Left colon (tissue), 2 donors: Measurements from ENCODE around the gene FRRS1. TPM values are rescaled to one million over a fixed set of nuclear protein-coding genes. Genes with fewer than 3 reads are reported as not detected.
A peak's percentile ranks its signal among the peaks of the same experiment; 100 is the strongest.
"Not testable (repeated sequence)": the region's sequence is repeated elsewhere in the genome, so short reads cannot be mapped to it uniquely, and the experiment has no call there.

Experiments
- ATAC-seq: fragments of 200-7000 bp; cut with Tn5 transposase; one replicate; pipeline ENCODE4 v1.9.1; 2020; ENCODE audit warnings: mild to moderate bottlenecking, moderate library complexity
- DNase-seq, 2 donors: peaks; one replicate each; pipeline ENCODE4 v3.0.0-alpha.2; 2020
- intact Hi-C, 2 donors: fragments of 100-400 bp; cut with DNase I in 1 of 2; cut with micrococcal nuclease in 1 of 2; formaldehyde crosslinking; loops; one replicate each; pipeline versions ENCODE4 v1.11.2 to v1.14.0; 2022; cut with DNase I, micrococcal nuclease
- total RNA-seq, 2 donors: library from RNA; stranded (reverse); fragmentation: NEBNext Ultra II Directional; extraction: Animal tissue kit (Norgen Biotek cat#: 25700); gene quantifications; one replicate each; pipeline ENCODE4 v1.2.1, GENCODE V29; 2021
- donor health status: DM: no; HTN: no; CAD: no.
- donor health status: DM: yes; HTN: yes; CAD: no.

FRRS1 gene
- total RNA-seq, 2 donors from 2014 or later: 12.3 to 22.9 TPM

DNA sequence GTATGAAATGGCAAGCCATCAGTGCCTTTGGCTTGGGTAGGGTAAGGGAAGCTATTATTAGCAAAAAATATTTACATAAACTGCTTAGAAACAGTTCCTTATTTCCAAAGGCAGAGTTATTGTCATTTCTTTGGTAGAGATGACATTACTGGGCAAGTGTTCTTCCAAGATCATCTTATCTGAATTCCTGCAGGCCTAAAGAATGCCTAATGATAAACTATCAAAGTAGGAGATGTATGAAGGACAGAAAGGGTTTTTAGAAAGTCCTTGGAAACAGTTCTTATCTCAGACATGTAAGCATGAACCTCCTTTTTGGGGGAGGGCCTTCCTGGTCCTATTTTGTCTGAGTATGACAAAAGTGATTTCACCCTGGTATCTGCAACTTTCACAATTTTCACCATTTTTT is 5.1 kb upstream of the FRRS1 start:
- ATAC-seq (no peak), DNase-seq (no peak)
- intact Hi-C loops: no loop called here

DNA sequence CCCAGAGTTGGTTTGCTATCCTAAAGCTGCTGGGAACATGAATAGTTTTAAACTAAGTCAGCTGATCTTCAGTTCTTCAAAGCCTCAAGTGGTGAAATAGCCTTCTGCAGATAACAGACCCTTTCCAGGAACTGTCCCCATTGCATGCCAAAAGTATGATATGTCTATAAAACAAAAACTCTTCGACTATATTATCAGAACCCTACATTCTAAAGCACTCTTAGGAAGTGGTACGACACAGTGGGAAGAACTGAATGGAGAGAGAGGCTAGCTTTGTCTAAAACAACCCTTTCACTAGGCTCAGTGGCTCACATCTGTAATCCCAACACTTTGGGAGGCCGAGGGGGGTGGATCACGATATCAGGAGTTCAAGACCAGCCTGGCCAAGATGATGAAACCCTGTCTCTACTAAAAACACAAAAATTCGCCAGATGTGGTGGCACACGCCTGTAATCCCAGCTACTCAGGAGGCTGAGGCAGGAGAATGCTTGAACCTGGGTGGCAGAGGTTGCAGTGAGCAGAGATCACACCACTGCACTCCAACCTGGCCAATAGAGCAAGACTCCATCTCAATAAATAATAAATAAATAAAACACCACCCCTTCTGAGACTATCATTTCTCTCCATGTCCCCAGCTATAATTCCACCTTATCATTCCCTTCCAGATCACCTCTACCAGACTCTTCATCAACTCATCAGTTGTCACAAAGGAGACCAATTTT is 2.2 kb upstream of the FRRS1 start:
- ATAC-seq (no peak), DNase-seq (no peak)
- intact Hi-C loops: no loop called here

DNA sequence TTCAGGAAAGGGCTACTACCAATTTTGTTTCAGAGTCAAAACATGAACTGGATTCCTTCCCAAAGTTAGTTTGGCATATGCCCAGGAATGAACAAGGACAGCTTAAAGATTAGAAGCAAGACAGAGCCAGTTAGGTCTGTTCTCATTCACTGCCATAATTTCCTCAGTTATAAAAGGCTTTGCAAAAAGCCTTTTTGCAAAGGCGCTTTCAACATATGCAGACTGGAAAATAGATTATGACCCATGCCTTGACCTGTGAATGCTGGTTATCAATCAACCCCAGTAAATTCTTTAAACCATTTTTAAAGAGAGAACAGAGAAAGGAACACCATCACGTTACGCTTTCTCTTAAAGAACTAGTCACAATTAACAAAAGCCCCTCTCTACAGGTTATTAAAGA is 1.7 kb upstream of the FRRS1 start:
- intact Hi-C loops: no loop called here
- ATAC-seq: no peak
- no peak for DNase-seq

DNA sequence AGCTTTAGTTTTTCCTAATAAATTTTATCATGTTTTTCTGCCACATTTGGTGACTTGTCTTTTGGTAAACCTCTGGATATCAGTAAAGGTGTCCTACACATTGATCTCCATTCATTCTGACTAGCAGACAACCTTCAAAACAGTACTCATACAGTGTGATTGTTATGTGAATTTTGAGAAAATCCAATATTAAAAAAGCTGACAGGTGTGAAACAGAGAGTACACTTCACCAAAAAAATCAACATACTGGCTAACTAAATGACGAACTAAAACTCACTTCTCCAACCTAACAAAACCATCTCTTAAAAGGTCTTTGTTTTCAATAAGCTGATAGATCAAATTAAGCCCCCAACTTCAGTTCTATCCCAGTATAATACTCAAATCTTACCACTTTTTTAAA is 1.5 kb downstream of the FRRS1 start:
- intact Hi-C loops: no loop called here
- ATAC-seq (no peak), DNase-seq (no peak)

DNA sequence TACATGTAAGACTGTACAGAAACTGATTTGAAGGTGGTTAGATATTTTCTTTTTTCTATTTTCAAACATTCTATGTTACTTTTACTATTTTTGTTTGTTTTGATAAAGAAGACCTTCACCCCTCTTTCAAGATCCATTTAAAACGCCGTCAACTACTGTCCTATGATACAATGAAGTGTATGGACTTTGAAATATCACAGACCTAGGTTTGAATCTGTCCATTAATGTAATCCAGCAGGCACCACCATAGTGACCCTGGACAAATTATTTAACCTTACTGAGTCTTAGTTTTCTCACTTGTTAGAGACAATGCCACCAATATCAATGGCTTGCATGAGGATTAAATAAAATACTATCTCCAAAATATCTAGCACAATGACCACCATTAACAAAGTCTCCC is 2.0 kb downstream of the FRRS1 start:
- no peak for DNase-seq
- intact Hi-C loops: no loop called here
- no peak for ATAC-seq

GRCh38 chr1:99763956-99764355 is 2.5 kb downstream of the FRRS1 start:
- intact Hi-C loops: no loop called here
- no peak for DNase-seq
- ATAC-seq: no peak

DNA sequence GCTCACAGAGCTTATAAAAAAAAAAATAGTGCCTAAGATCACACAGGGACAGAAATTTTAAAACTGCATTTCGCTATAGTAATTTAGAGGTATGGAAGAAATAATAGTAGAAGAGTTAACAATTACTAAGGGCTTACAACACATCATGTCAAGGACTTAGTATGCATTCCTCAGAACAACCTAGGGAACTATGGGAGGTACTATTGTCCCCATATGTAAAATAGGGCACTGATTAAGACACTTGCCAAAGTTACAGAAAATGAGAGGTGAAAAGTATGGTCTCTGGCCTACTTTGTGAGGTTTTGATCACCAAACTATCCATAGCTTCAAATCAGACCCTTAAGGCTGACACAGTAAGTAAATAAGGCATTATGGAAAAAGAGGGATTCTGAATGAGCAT is 4.7 kb downstream of the FRRS1 start:
- DNase-seq (no peak), ATAC-seq (no peak)
- intact Hi-C loops: no loop called here

DNA sequence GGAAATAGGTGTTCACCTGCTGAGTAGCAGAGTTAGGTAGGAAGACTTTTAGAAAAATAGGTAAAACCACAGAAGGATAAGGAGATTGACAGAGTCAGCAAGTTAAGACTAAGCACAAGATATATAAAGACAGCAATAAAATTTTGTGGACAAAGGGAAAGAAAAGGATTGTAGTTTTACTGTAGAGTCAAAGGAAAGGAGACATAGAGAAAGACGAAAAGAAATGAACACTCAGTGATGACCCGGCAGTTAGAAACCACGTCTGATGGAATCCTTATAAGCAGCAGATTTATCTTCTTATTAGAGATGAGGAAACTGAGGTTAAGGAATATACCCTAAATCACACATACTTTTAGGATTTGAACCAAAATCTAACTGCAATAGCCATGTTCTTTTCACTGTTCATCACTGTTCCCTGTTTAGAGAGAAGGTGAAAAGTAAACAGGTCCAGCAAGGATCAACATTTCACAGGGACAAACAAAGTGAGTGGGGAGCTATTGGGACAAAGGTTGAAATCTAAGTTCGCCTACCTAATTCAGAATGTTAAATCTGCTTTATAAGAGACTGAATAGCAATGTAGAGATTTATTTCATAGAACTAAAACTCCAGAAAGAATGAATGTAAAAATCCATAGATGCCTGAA is 6.8 kb downstream of the FRRS1 start:
- intact Hi-C loops: no loop called here
- DNase-seq (no peak), ATAC-seq (no peak)

GRCh38 chr1:99758686-99759517 is 7.5 kb downstream of the FRRS1 start:
- not testable (repeated sequence) for DNase-seq, ATAC-seq

DNA sequence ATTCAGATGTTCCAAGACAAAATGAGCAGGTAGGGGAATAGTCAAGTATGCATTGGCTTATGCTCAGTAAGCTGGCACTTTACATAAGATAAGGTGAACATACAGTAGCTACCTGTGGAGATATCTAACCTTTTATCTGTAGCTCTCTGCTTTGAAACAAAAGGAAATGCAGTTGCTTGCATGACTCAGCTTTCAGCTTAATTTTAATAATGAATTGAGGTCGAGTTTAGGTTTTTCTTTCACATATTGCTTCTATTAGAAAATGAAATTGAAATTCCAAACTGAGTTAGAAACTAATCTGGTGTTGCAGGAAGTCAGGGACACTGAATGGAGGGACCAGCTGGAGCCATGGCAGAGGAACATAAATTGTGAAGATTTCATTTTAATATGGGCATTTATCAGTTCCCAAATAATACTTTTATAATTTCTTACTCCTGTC is 8.3 kb downstream of the FRRS1 start:
- peak; percentile 69 for ATAC-seq
- intact Hi-C loops: no loop called here
- DNase-seq: no peak

More at GRCh38 chr1:99758686-99759517, 7.5 kb downstream of the FRRS1 start:
- intact Hi-C loops: not testable (repeated sequence)

GRCh38 chr1:99756598-99756997 is 9.8 kb downstream of the FRRS1 start:
- DNase-seq: no peak
- intact Hi-C loops: no loop called here
- ATAC-seq: no peak

- DNase-seq (no peak), ATAC-seq (no peak)
Observed at GRCh38 chr1:99755664-99756063, 10.8 kb downstream of the FRRS1 start.

DNA sequence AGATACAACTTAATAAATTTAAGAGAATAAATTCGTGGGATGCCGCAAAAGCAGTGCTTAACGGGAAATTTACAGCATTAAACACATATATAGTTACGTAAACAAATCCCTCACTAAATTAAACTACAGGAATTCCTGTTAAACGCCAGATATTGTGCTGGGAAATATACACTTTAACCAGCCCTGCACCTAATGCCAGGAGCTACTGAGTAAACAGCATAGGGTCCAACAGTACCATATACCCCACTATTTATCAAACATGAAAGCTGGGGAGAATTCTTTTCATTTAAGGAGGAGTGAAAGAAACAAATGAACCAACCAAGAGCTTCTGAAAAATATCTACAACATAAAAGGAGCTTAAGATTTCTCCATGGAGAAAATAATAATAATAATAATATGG is 11.7 kb downstream of the FRRS1 start:
- intact Hi-C loops: no loop called here
- ATAC-seq (no peak), DNase-seq (no peak)

More at GRCh38 chr1:99755664-99756063, 10.8 kb downstream of the FRRS1 start:
- intact Hi-C loops: no loop called here

- DNase-seq: no peak
- no peak for ATAC-seq
- intact Hi-C loops: no loop called here
Observed at GRCh38 chr1:99754055-99754626, 12.3 kb downstream of the FRRS1 start.

GRCh38 chr1:99751877-99752504 is 14.4 kb downstream of the FRRS1 start:
- DNase-seq: no peak
- intact Hi-C loops: no loop called here
- ATAC-seq: peak; percentile 72

GRCh38 chr1:99749504-99750347 is 16.7 kb downstream of the FRRS1 start:
- no peak for DNase-seq
- no peak for ATAC-seq
- intact Hi-C loops: no loop called here

- intact Hi-C loops: no loop called here
Observed at GRCh38 chr1:99748419-99748818, 18.0 kb downstream of the FRRS1 start.

GRCh38 chr1:99745684-99746083 is 20.8 kb downstream of the FRRS1 start:
- intact Hi-C loops: no loop called here
- ATAC-seq (no peak), DNase-seq (no peak)

More at GRCh38 chr1:99748419-99748818, 18.0 kb downstream of the FRRS1 start:
- DNase-seq (no peak), ATAC-seq (peak; percentile 90)
